ENCODE data around the gene SELENON.

DNA sequence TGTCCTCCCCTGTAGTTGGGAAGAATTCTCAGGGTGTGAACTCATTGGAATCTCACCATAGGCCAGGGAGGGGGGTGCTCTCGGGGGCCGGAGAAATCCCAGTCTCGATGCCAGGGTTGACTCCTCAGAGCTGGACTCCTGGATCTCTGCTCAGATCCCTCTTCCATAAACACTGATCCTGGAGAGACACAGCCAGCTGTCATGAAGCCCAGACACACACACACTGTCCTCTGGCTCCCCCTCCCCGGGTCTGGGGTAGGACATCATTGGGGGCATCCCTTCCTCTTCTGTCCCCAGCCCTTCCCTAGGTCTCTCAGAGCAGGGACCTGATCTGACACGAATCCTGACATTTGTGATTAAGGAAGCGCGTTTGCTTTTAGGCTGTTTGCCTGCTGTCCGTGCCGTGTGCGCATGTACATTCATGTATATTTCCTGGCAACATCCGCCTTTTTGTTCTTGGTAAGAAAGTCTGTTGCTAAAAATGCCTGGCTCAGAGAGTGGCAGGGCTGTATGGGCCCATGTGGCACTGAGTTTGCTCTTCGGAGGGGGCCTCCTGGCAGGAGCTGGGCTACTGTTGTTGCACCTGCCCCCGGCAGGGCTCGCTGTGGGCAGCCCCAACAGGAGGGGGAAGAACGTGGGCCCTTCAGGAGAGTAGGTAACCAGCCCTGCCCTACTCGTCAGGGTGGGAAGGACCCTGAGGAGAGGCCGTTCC is 45.4 kb upstream of the SELENON start:
- TF ChIP-seq, protein P1, sequence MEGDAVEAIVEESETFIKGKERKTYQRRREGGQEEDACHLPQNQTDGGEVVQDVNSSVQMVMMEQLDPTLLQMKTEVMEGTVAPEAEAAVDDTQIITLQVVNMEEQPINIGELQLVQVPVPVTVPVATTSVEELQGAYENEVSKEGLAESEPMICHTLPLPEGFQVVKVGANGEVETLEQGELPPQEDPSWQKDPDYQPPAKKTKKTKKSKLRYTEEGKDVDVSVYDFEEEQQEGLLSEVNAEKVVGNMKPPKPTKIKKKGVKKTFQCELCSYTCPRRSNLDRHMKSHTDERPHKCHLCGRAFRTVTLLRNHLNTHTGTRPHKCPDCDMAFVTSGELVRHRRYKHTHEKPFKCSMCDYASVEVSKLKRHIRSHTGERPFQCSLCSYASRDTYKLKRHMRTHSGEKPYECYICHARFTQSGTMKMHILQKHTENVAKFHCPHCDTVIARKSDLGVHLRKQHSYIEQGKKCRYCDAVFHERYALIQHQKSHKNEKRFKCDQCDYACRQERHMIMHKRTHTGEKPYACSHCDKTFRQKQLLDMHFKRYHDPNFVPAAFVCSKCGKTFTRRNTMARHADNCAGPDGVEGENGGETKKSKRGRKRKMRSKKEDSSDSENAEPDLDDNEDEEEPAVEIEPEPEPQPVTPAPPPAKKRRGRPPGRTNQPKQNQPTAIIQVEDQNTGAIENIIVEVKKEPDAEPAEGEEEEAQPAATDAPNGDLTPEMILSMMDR (IDR thresholded peaks at IDR 0.05) = peak in 2 of 6 experiments; percentile 12 to 24
- TF ChIP-seq POLR2A (IDR thresholded peaks at IDR 0.05) = no peak
